Measurements from ENCODE around the gene SPRED1.

GRCh38 chr15:38297623-38298388, 45.2 kb downstream of the SPRED1 start:
- TF ChIP-seq CTCF (IDR thresholded peaks at IDR 0.05; ENCODE audit: insufficient read depth, low read length) (no peak), POLR2AphosphoS5 (IDR thresholded peaks at IDR 0.05; ENCODE audit: low read depth) (no peak), GABPA (IDR thresholded peaks at IDR 0.05; ENCODE audit: low read depth) (no peak)

Measured in HL-60 (cell line).